HepG2 (cell line): Measurements from ENCODE around the gene NRSN2. TPM values are rescaled to one million over a fixed set of nuclear protein-coding genes. Genes with fewer than 3 reads are reported as not detected.
A peak's percentile ranks its signal among the peaks of the same experiment; 100 is the strongest.

Experiments
- ARID2 ChIP-seq: sonication (generic); formaldehyde crosslinking; IDR thresholded peaks from 2 replicates; pipeline ENCODE4 v1.8.1; 2022; ENCODE audit warnings: mild to moderate bottlenecking, missing genetic modification reagents, borderline replicate concordance
- BCLAF1 ChIP-seq: fragments of 450-650 bp; IDR thresholded peaks from 2 replicates; pipeline ENCODE4 v1.6.1; 2017; ENCODE audit warnings: mild to moderate bottlenecking
- BRF2 ChIP-seq: sonication (generic); formaldehyde crosslinking; IDR thresholded peaks from 2 replicates; pipeline ENCODE4 v1.8.1; 2022; ENCODE audit warnings: mild to moderate bottlenecking, missing genetic modification reagents
- ELF3 ChIP-seq: IDR thresholded peaks from 2 replicates; pipeline ENCODE4 v1.6.1; 2016; ENCODE audit warnings: missing genetic modification reagents, missing compliant biosample characterization
- ELF4 ChIP-seq: sonication (generic); formaldehyde crosslinking; IDR thresholded peaks from 2 replicates; pipeline ENCODE4 v1.5.0; 2020; ENCODE audit warnings: missing genetic modification reagents, mild to moderate bottlenecking, moderate library complexity, borderline replicate concordance
- ESRRA ChIP-seq: sonication (generic); formaldehyde crosslinking; IDR thresholded peaks from 2 replicates; pipeline ENCODE4 v1.5.1; 2020; ENCODE audit warnings: mild to moderate bottlenecking, low read depth, missing genetic modification reagents
- FOXA1 ChIP-seq, 2 experiments: fragments of 450-650 bp in 1 of 2; sonication (generic) in 1 of 2; formaldehyde crosslinking in 1 of 2; IDR thresholded peaks; 2 replicates each; pipeline versions ENCODE4 v1.4.0 to v1.6.1; 2016 to 2020; ENCODE audit warnings: missing genetic modification reagents in 1 of 2
- FOXM1 ChIP-seq: sonication (generic); formaldehyde crosslinking; IDR thresholded peaks from 2 replicates; pipeline ENCODE4 v1.5.0; 2020; ENCODE audit warnings: missing genetic modification reagents
- GLI4 ChIP-seq: sonication (generic); formaldehyde crosslinking; IDR thresholded peaks from 2 replicates; pipeline ENCODE4 v1.5.1; 2020; ENCODE audit warnings: missing genetic modification reagents, mild to moderate bottlenecking, moderate library complexity, borderline replicate concordance
- HNRNPH1 ChIP-seq: fragments of 200-400 bp; formaldehyde crosslinking; optimal IDR thresholded peaks from 2 replicates; pipeline ENCODE3; 2017; ENCODE audit warnings: mild to moderate bottlenecking, low read depth, low read length
- IRF2 ChIP-seq: IDR thresholded peaks from 2 replicates; pipeline ENCODE4 v1.6.1; 2018; ENCODE audit warnings: missing genetic modification reagents, missing compliant biosample characterization
- MAF1 ChIP-seq: sonication (generic); formaldehyde crosslinking; IDR thresholded peaks from 2 replicates; pipeline ENCODE4 v1.5.0; 2020; ENCODE audit warnings: missing genetic modification reagents, borderline replicate concordance
- MEIS2 ChIP-seq: sonication (generic); formaldehyde crosslinking; IDR thresholded peaks from 2 replicates; pipeline ENCODE4 v1.9.0; 2021; ENCODE audit warnings: mild to moderate bottlenecking, missing genetic modification reagents
- PATZ1 ChIP-seq: sonication (generic); formaldehyde crosslinking; IDR thresholded peaks from 2 replicates; pipeline ENCODE4 v1.4.0; 2020; ENCODE audit warnings: missing genetic modification reagents
- REST ChIP-seq, 2 experiments: IDR thresholded peaks; 2 replicates each; pipeline ENCODE4 v1.6.1; 2011 to 2012; ENCODE audit warnings: low read length in 2 of 2, borderline replicate concordance in 1 of 2, low read depth in 1 of 2, mild to moderate bottlenecking in 1 of 2, moderate library complexity in 1 of 2
- RFX1 ChIP-seq: fragments of 450-650 bp; IDR thresholded peaks from 2 replicates; pipeline ENCODE4 v1.6.1; 2017
- SAP130 ChIP-seq: IDR thresholded peaks from 2 replicates; pipeline ENCODE4 v1.6.1; 2016; ENCODE audit warnings: low read depth
- SNAPC2 ChIP-seq: sonication (generic); formaldehyde crosslinking; IDR thresholded peaks from 2 replicates; pipeline ENCODE4 v1.8.1; 2022; ENCODE audit warnings: mild to moderate bottlenecking, missing genetic modification reagents
- ZNF619 ChIP-seq: sonication (generic); formaldehyde crosslinking; IDR thresholded peaks from 2 replicates; pipeline ENCODE4 v1.4.0; 2020; ENCODE audit warnings: mild to moderate bottlenecking, missing genetic modification reagents
- ZNF629 ChIP-seq: sonication (generic); formaldehyde crosslinking; conservative IDR thresholded peaks from 2 replicates; pipeline ENCODE4 v1.5.0; 2020; ENCODE audit warnings: missing genetic modification reagents
- ZNF781 ChIP-seq: sonication (generic); formaldehyde crosslinking; IDR thresholded peaks from 2 replicates; pipeline ENCODE4 v1.5.1; 2020; ENCODE audit warnings: borderline replicate concordance, mild to moderate bottlenecking, missing genetic modification reagents; ENCODE audit errors: not compliant biosample characterization
- polyA plus RNA-seq, 8 experiments: library from polyadenylated mRNA; depleted of rRNA in 3 of 8; stranded (reverse) in 7 of 8; unstranded in 1 of 8; fragments of >200 nt; fragmentation: Illumina TruSeq in 4 of 8; extraction: Trizol in 4 of 8; gene quantifications; 2 replicates each; pipeline versions ENCODE4 v1.2.1 to v1.2.3, GENCODE V29; 2011 to 2016; ENCODE audit warnings: low read depth in 4 of 8, missing spikeins in 1 of 8, mixed read lengths in 1 of 8; ENCODE audit not compliant: insufficient read depth in 1 of 8
- total RNA-seq, 5 experiments: library from RNA; depleted of rRNA; stranded (reverse); fragments of >200 nt; fragmentation: Illumina TruSeq; extraction: Trizol; gene quantifications; 2 replicates each; pipeline ENCODE4 v1.2.3, GENCODE V29; 2016; ENCODE audit warnings: low read depth in 1 of 5

NRSN2 gene
- total and polyA plus RNA-seq, 2 of the 13 experiments (the other 11 are each of a cell fraction or from before 2014, with no cell fraction given) = 32.3 to 49.4 TPM

- TF ChIP-seq RFX1 = no peak
- TF ChIP-seq ESRRA = no peak
- TF ChIP-seq ELF4 (CRISPR knock-in tag) = 0 out of 2 replicates have a peak, but pooled peaks have one; percentile 56
- TF ChIP-seq GLI4 (CRISPR knock-in tag) = no peak
- no peak for TF ChIP-seq ZNF781 (CRISPR knock-in tag)
- TF ChIP-seq ARID2 (CRISPR knock-in tag) = no peak
- peak; percentile 6; the same call in 1 of the 2 replicates for TF ChIP-seq FOXM1
- TF ChIP-seq ZNF629 = peak; percentile 90
- no peak for TF ChIP-seq BCLAF1
- TF ChIP-seq FOXA1 (IDR thresholded peaks at IDR 0.05) = no peak
- no peak for TF ChIP-seq FOXA1 (CRISPR knock-in tag; IDR thresholded peaks at IDR 0.05)
- 0 out of 4 replicates have a peak, but pooled peaks of 1 of the 2 experiments have one; percentile 16 for TF ChIP-seq REST (IDR thresholded peaks at IDR 0.05; ENCODE audit: borderline replicate concordance in 1 of 2, low read depth in 1 of 2, low read length in 2 of 2)
- TF ChIP-seq SAP130 = no peak
- no peak for TF ChIP-seq IRF2 (CRISPR knock-in tag)
- TF ChIP-seq SNAPC2 (CRISPR knock-in tag) = no peak
- TF ChIP-seq ELF3 (CRISPR knock-in tag) = no peak
- no peak for TF ChIP-seq MEIS2
- TF ChIP-seq BRF2 (CRISPR knock-in tag) = no peak
- no peak for TF ChIP-seq MAF1 (CRISPR knock-in tag)
- no peak for TF ChIP-seq ZNF619 (CRISPR knock-in tag)
- TF ChIP-seq PATZ1 (CRISPR knock-in tag) = no peak
- no peak for TF ChIP-seq HNRNPH1
These were observed 37.5 kb upstream of the NRSN2 start (continued) for GRCh38 chr20:309306-309840.
